ENCODE data around the gene HERC4. TPM values are rescaled to one million over a fixed set of nuclear protein-coding genes. Genes with fewer than 3 reads are reported as not detected.
"Not testable (repeated sequence)": the region's sequence is repeated elsewhere in the genome, so short reads cannot be mapped to it uniquely, and the experiment has no call there.

HERC4 gene
- total RNA-seq, 2 experiments from 2014 or later: 34.2 to 72.6 TPM

DNA sequence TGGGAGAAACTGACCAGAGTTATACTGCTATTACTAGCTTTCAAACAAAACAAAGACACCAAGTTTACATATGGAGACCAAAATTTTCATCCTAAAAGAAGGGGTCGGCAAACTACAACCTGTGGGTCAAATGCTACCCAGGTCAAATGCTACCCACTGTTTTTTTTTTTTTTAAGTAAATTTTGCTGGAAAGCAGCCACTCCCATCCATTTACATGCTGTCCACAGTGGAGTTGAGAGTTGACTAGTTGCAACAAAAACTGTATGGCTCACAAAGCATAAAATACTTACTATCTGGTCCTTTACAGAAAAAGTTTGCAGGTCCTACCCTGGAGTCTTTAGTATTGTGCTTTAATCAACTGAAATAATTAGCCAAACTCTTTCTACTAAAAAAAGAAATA, 99.2 kb downstream of the HERC4 start:
- Histone ChIP-seq H3K36me3 (ENCODE audit: insufficient read depth, low read length) (peaks cover 81% of the 10 kb centered on the region), H3K9me2 (ENCODE audit: insufficient read depth, low read length) (no peaks in the 10 kb centered on the region), H3K79me2 (ENCODE audit: insufficient read depth, low read depth, low read length) (no peaks in the 10 kb centered on the region), H4K20me1 (ENCODE audit: insufficient read depth, low read length) (no peaks in the 10 kb centered on the region), H3K9me3 (ENCODE audit: low read length) (peaks cover 6% of the 10 kb centered on the region), H3K4me1 (ENCODE audit: insufficient read depth, low read length, poor library complexity, severe bottlenecking) (no peaks in the 10 kb centered on the region), H2AFZ (ENCODE audit: low read length) (no peak overlapping the region), H3K27ac (ENCODE audit: low read depth, low read length, poor library complexity, severe bottlenecking) (no peak overlapping the region), H3K4me2 (ENCODE audit: low read length) (no peak overlapping the region), H3K4me3 (ENCODE audit: low read depth, low read length, poor library complexity, severe bottlenecking) (no peak overlapping the region)
- intact Hi-C loops (cut with micrococcal nuclease; ENCODE audit: unreplicated experiment): no loop called here
- TF ChIP-seq EZH2phosphoT487 (IDR thresholded peaks at IDR 0.05; ENCODE audit: borderline replicate concordance, low read depth, low read length): no peak
- TF ChIP-seq, protein P1, sequence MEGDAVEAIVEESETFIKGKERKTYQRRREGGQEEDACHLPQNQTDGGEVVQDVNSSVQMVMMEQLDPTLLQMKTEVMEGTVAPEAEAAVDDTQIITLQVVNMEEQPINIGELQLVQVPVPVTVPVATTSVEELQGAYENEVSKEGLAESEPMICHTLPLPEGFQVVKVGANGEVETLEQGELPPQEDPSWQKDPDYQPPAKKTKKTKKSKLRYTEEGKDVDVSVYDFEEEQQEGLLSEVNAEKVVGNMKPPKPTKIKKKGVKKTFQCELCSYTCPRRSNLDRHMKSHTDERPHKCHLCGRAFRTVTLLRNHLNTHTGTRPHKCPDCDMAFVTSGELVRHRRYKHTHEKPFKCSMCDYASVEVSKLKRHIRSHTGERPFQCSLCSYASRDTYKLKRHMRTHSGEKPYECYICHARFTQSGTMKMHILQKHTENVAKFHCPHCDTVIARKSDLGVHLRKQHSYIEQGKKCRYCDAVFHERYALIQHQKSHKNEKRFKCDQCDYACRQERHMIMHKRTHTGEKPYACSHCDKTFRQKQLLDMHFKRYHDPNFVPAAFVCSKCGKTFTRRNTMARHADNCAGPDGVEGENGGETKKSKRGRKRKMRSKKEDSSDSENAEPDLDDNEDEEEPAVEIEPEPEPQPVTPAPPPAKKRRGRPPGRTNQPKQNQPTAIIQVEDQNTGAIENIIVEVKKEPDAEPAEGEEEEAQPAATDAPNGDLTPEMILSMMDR (conservative IDR thresholded peaks at IDR 0.05; ENCODE audit: low read length): no peak
- ChIA-PET POLR2A (interaction anchor here (1.7 kb wide), 1 partner anchor 27 kb away, joined by 4 read pairs; no protein-coding TSS in a partner anchor), CTCF (ENCODE audit: unreplicated experiment) (no interaction called here)
- no TSS peak for BruUV-seq (replicated peaks)
- DNase-seq (ENCODE audit: low spot score): no peak

DNA sequence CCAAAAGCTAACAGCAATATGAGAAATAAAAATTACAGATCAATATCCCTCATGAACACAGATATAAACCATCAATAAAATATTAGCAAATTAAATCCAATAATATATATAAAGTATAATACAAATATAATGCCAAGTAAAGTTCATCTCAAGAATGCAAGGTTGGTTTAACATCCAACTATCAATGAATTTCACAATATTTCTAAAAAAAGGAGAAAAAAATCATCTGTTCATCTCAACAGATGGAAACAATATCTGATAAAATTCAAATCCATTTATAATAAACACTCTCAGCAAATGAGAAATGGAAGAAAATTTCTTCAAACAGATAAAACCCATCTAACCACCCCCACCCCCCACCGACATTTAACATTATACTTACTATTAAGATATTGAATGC, 103.8 kb downstream of the HERC4 start:
- intact Hi-C loops (cut with micrococcal nuclease; ENCODE audit: unreplicated experiment): no loop called here
- TF ChIP-seq, protein P1 (conservative IDR thresholded peaks at IDR 0.05; ENCODE audit: low read length): no peak
- TF ChIP-seq EZH2phosphoT487 (IDR thresholded peaks at IDR 0.05; ENCODE audit: borderline replicate concordance, low read depth, low read length): no peak
- ChIA-PET CTCF (ENCODE audit: unreplicated experiment) (no interaction called here), POLR2A (interaction anchor here (0.7 kb wide), 1 partner anchor 83 kb away, joined by 4 read pairs; no protein-coding TSS in a partner anchor)
- peaks cover 83% of the 10 kb centered on the region for H3K36me3 ChIP-seq (ENCODE audit: insufficient read depth, low read length)
- no peak for DNase-seq (ENCODE audit: low spot score)
- H3K9me2 ChIP-seq (ENCODE audit: insufficient read depth, low read length): no peaks in the 10 kb centered on the region
- no peaks in the 10 kb centered on the region for H4K20me1 ChIP-seq (ENCODE audit: insufficient read depth, low read length)
- H3K4me3 ChIP-seq (ENCODE audit: low read depth, low read length, poor library complexity, severe bottlenecking): no peak overlapping the region
- no TSS peak for BruUV-seq (replicated peaks)
- no peaks in the 10 kb centered on the region for H3K79me2 ChIP-seq (ENCODE audit: insufficient read depth, low read depth, low read length)
- H3K4me1 ChIP-seq (ENCODE audit: insufficient read depth, low read length, poor library complexity, severe bottlenecking): no peaks in the 10 kb centered on the region
- H3K4me2 ChIP-seq (ENCODE audit: low read length): no peak overlapping the region
- no peak overlapping the region for H2AFZ ChIP-seq (ENCODE audit: low read length)
- H3K9me3 ChIP-seq (ENCODE audit: low read length): peaks cover 14% of the 10 kb centered on the region
- no peak overlapping the region for H3K27ac ChIP-seq (ENCODE audit: low read depth, low read length, poor library complexity, severe bottlenecking)

DNA sequence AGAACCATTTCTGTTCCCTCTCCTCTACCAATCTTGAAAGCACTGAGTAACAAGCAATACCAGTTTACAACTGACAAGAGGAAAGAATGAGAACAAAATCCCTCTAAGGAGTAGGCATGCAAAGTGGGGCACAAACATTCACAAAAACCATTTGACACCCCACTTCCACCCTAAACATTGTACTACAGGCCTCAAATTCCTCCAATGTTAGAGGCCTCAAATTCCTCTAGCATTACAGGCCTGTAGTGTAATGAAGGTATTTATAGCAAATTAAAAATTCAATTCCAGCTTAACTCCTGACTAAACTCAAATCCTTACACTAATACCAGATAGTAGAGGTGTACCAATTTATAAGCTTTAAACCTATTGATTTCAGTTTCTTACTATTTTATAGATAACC, 105.2 kb downstream of the HERC4 start:
- Histone ChIP-seq H3K9me3 (ENCODE audit: low read length) (peaks cover 14% of the 10 kb centered on the region), H3K4me1 (ENCODE audit: insufficient read depth, low read length, poor library complexity, severe bottlenecking) (no peaks in the 10 kb centered on the region), H3K27ac (ENCODE audit: low read depth, low read length, poor library complexity, severe bottlenecking) (no peak overlapping the region), H3K4me2 (ENCODE audit: low read length) (no peak overlapping the region), H3K4me3 (ENCODE audit: low read depth, low read length, poor library complexity, severe bottlenecking) (no peak overlapping the region), H2AFZ (ENCODE audit: low read length) (no peak overlapping the region), H3K9me2 (ENCODE audit: insufficient read depth, low read length) (no peaks in the 10 kb centered on the region), H3K79me2 (ENCODE audit: insufficient read depth, low read depth, low read length) (no peaks in the 10 kb centered on the region), H3K36me3 (ENCODE audit: insufficient read depth, low read length) (peaks cover 84% of the 10 kb centered on the region), H4K20me1 (ENCODE audit: insufficient read depth, low read length) (no peaks in the 10 kb centered on the region)
- TF ChIP-seq, protein P1 (conservative IDR thresholded peaks at IDR 0.05; ENCODE audit: low read length): no peak
- TF ChIP-seq EZH2phosphoT487 (IDR thresholded peaks at IDR 0.05; ENCODE audit: borderline replicate concordance, low read depth, low read length): no peak
- no peak for DNase-seq (ENCODE audit: low spot score)
- CTCF ChIA-PET (ENCODE audit: unreplicated experiment): no interaction called here
- BruUV-seq (replicated peaks): no TSS peak
- intact Hi-C loops (cut with micrococcal nuclease; ENCODE audit: unreplicated experiment): no loop called here
- POLR2A ChIA-PET: no interaction called here

DNA sequence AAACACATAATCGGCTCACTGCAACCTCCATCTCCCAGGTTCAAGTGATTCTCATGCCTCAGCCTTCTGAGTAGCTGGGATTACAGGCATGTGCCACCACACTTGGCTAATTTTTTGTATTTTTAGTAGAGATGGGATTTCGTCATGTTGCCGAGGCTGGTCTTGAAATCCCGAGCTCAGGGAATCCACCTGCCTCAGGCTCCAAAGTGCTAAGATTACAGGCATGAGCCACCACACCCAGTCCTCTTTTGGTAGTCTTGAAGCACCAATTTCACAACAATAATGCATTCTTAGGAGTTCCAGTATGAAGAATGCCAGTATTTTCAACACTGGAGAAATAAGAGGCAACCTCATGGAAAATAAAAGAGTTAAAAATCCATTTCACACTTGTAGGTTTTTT, 109.0 kb downstream of the HERC4 start:
- H4K20me1 ChIP-seq (ENCODE audit: insufficient read depth, low read length); H3K4me3 ChIP-seq (ENCODE audit: low read depth, low read length, poor library complexity, severe bottlenecking); intact Hi-C loops (cut with micrococcal nuclease; ENCODE audit: unreplicated experiment); H3K79me2 ChIP-seq (ENCODE audit: insufficient read depth, low read depth, low read length); CTCF ChIA-PET (ENCODE audit: unreplicated experiment); H3K4me1 ChIP-seq (ENCODE audit: insufficient read depth, low read length, poor library complexity, severe bottlenecking); H3K4me2 ChIP-seq (ENCODE audit: low read length); DNase-seq (ENCODE audit: low spot score); H3K9me3 ChIP-seq (ENCODE audit: low read length); H3K9me2 ChIP-seq (ENCODE audit: insufficient read depth, low read length); H2AFZ ChIP-seq (ENCODE audit: low read length); BruUV-seq (replicated peaks); H3K27ac ChIP-seq (ENCODE audit: low read depth, low read length, poor library complexity, severe bottlenecking): not testable (repeated sequence)
- H3K36me3 ChIP-seq (ENCODE audit: insufficient read depth, low read length): peaks cover 56% of the 10 kb centered on the region
- POLR2A ChIA-PET: interaction anchor here (1.0 kb wide), 1 partner anchor 10 kb away, joined by 3 read pairs; no protein-coding TSS in a partner anchor
